MM.1S (cell line): Measurements from ENCODE around the gene ACOT12.

Experiments used
- EZH2 ChIP-seq: fragments of 300-600 bp; sonication (generic); optimal IDR thresholded peaks from 2 replicates; pipeline ENCODE3; 2017; ENCODE audit warnings: low read depth, mild to moderate bottlenecking, antibody characterized with exemption, low read length, mixed read lengths
- EZH2phosphoT487 ChIP-seq: fragments of 300-600 bp; sonication (generic); IDR thresholded peaks from 2 replicates; pipeline ENCODE4 v1.6.1; 2018; ENCODE audit warnings: antibody characterized with exemption, low read length
- TF ChIP-seq, protein P1 (sequence below): fragments of 300-600 bp; sonication (generic); IDR thresholded peaks from 2 replicates; pipeline ENCODE4 v1.5.1; 2016; ENCODE audit warnings: antibody characterized with exemption, low read length, mixed read lengths

DNA sequence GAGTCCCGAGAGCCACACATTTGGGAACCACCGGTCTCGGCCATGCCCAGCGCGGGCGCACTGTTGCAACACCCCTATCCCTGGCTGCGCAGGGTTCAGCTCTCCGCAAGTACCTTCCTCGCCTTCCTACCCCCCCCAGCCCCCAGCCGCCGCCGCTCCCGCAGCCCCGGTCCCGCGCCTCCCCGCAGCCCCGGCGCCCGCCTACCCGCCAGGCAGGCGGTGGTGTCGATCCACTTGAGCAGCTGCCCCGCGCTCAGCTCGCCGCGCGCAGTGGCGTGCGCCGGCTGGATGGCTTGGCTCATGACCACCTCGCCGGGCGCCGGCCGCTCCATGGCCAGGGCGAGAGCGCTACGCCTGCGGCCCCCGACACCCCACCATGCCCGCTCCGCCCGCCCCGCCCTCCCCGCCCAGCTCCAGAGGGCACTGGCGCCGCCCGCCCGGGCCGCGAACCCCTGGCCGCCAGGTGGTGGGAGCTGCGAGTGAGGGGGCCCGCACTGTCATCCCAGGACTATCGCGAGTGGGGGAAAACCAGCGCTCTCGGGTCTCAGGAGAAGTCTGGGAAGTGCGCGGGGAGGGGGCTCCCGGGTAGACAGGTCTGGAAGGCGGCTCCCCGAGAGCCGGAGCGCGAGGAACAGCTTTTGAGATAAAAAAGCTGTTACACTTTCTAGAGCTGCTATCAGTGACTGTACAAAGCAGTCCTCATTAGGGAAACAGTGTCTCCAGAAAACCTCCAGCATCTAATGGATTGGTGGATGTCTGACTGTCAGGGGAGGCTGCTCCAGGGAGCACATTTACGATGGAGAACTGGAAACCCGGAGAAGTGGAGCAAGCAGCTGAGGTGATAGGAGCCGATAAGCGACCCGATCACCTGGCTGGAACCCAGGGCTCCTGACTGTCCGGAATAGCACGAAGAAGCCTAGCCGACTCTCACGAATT is at the start of gene ACOT12:
- TF ChIP-seq, protein P1, sequence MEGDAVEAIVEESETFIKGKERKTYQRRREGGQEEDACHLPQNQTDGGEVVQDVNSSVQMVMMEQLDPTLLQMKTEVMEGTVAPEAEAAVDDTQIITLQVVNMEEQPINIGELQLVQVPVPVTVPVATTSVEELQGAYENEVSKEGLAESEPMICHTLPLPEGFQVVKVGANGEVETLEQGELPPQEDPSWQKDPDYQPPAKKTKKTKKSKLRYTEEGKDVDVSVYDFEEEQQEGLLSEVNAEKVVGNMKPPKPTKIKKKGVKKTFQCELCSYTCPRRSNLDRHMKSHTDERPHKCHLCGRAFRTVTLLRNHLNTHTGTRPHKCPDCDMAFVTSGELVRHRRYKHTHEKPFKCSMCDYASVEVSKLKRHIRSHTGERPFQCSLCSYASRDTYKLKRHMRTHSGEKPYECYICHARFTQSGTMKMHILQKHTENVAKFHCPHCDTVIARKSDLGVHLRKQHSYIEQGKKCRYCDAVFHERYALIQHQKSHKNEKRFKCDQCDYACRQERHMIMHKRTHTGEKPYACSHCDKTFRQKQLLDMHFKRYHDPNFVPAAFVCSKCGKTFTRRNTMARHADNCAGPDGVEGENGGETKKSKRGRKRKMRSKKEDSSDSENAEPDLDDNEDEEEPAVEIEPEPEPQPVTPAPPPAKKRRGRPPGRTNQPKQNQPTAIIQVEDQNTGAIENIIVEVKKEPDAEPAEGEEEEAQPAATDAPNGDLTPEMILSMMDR, result no peak
- no peak for TF ChIP-seq EZH2
- TF ChIP-seq EZH2phosphoT487, result no peak
